NCI-H345 treated with DMSO at 0.1 percent for 48 hours (cell line): ENCODE data around the gene GANC.
"Not testable (repeated sequence)": the region's sequence is repeated elsewhere in the genome, so short reads cannot be mapped to it uniquely, and the experiment has no call there.

Experiments
- DNase-seq: peaks from one replicate; lab custom pipeline; 2025; ENCODE audit not compliant: unreplicated experiment; lab: John Stamatoyannopoulos, UW

GANC gene

GRCh38 chr15:42272939-42273899 is at the start of gene GANC, which contains the start of gene TMEM87A:
Gene GANC, plus strand, starts transcription at chr15:42273201. Its CDS starts 1,281 bp downstream, at chr15:42274482.
Gene TMEM87A, minus strand, starts transcription at chr15:42273433. Its CDS starts 35 bp downstream, at chr15:42273398.
- peak; percentile 90 for DNase-seq

- DNase-seq, result no peak
These were observed 46.4 kb upstream of the GANC start for GRCh38 chr15:42226648-42227047.

- DNase-seq, result no peak
These were observed 45.0 kb upstream of the GANC start for GRCh38 chr15:42228036-42228435.

GRCh38 chr15:42228981-42229380 is 44.0 kb upstream of the GANC start:
- not testable (repeated sequence) for DNase-seq

- no peak for DNase-seq
These were observed 41.9 kb upstream of the GANC start for GRCh38 chr15:42231088-42231487.

- no peak for DNase-seq
These were observed 40.4 kb upstream of the GANC start for GRCh38 chr15:42232606-42233005.

GRCh38 chr15:42233107-42233506 is 39.9 kb upstream of the GANC start:
- DNase-seq, result no peak

- DNase-seq, result no peak
These were observed 33.3 kb upstream of the GANC start for GRCh38 chr15:42239528-42240182.

GRCh38 chr15:42240823-42241222 is 32.2 kb upstream of the GANC start:
- no peak for DNase-seq

GRCh38 chr15:42253300-42253699 is 19.7 kb upstream of the GANC start:
- DNase-seq, result no peak

- DNase-seq, result no peak
These were observed 8.2 kb upstream of the GANC start for GRCh38 chr15:42264795-42265194.

- no peak for DNase-seq
These were observed 5.7 kb upstream of the GANC start for GRCh38 chr15:42267286-42267685.

GRCh38 chr15:42270551-42270950 is 2.5 kb upstream of the GANC start:
- no peak for DNase-seq

- DNase-seq, result no peak
These were observed 2.0 kb upstream of the GANC start for GRCh38 chr15:42270996-42271395.

GRCh38 chr15:42273900-42274701 is 1.1 kb downstream of the GANC start:
- peak; percentile 7 for DNase-seq

GRCh38 chr15:42274702-42274989 is 1.6 kb downstream of the GANC start:
- DNase-seq, result no peak

- no peak for DNase-seq
These were observed 2.9 kb downstream of the GANC start for GRCh38 chr15:42275780-42276391.

GRCh38 chr15:42276762-42277161 is 3.8 kb downstream of the GANC start:
- DNase-seq, result no peak

GRCh38 chr15:42279234-42279723 is 6.3 kb downstream of the GANC start:
- no peak for DNase-seq

- no peak for DNase-seq
These were observed 9.3 kb downstream of the GANC start for GRCh38 chr15:42282344-42282743.

GRCh38 chr15:42282926-42283325 is 9.9 kb downstream of the GANC start:
- no peak for DNase-seq
